ENCODE results near the gene UBAC1.

The UBAC1 gene

GRCh38 chr9:135923508-135923907 is 37.7 kb downstream of the UBAC1 start:
- no peak for ATAC-seq
- TF ChIP-seq ZNF8 (CRISPR knock-in tag; IDR thresholded peaks at IDR 0.05): no peak
- no peak for TF ChIP-seq PPARA (CRISPR knock-in tag; IDR thresholded peaks at IDR 0.05; ENCODE audit: borderline replicate concordance)

GRCh38 chr9:135921749-135922310 is 39.3 kb downstream of the UBAC1 start:
- no peak for TF ChIP-seq ZNF70 (CRISPR knock-in tag; IDR thresholded peaks at IDR 0.05)
- no peak for TF ChIP-seq TCF4 (CRISPR knock-in tag; IDR thresholded peaks at IDR 0.05; ENCODE audit: borderline replicate concordance)
- TF ChIP-seq PATZ1 (CRISPR knock-in tag; IDR thresholded peaks at IDR 0.05; ENCODE audit: borderline replicate concordance): no peak
- no peak for TF ChIP-seq ZC3H10 (CRISPR knock-in tag; IDR thresholded peaks at IDR 0.05)
- no peak for TF ChIP-seq ARNTL (CRISPR knock-in tag; IDR thresholded peaks at IDR 0.05; ENCODE audit: borderline replicate concordance, low read depth)
- no peak for TF ChIP-seq PPARA (CRISPR knock-in tag; IDR thresholded peaks at IDR 0.05; ENCODE audit: borderline replicate concordance)
- TF ChIP-seq RARB (CRISPR knock-in tag; IDR thresholded peaks at IDR 0.05): no peak
- TF ChIP-seq OSR1 (CRISPR knock-in tag; IDR thresholded peaks at IDR 0.05): no peak
- no peak for TF ChIP-seq ZNF8 (CRISPR knock-in tag; IDR thresholded peaks at IDR 0.05)
- no peak for TF ChIP-seq TOX (CRISPR knock-in tag; IDR thresholded peaks at IDR 0.05; ENCODE audit: borderline replicate concordance)
- TF ChIP-seq ISL1 (CRISPR knock-in tag; IDR thresholded peaks at IDR 0.05): no peak
- ATAC-seq: peak; percentile 7; the same call in 1 of the 3 replicates

- peak; percentile 32 for ATAC-seq
- TF ChIP-seq CSDC2 (CRISPR knock-in tag; IDR thresholded peaks at IDR 0.05) (no peak), RARB (CRISPR knock-in tag; IDR thresholded peaks at IDR 0.05) (no peak), PPARA (CRISPR knock-in tag; IDR thresholded peaks at IDR 0.05; ENCODE audit: borderline replicate concordance) (no peak), ZNF565 (CRISPR knock-in tag; conservative IDR thresholded peaks at IDR 0.05; ENCODE audit: low read depth) (no peak), ZC3H10 (CRISPR knock-in tag; IDR thresholded peaks at IDR 0.05) (no peak), GLIS3 (CRISPR knock-in tag; IDR thresholded peaks at IDR 0.05) (no peak), BACH2 (CRISPR knock-in tag; IDR thresholded peaks at IDR 0.05; ENCODE audit: borderline replicate concordance) (no peak), ZNF8 (CRISPR knock-in tag; IDR thresholded peaks at IDR 0.05) (no peak), ZFP3 (CRISPR knock-in tag; IDR thresholded peaks at IDR 0.05) (no peak), ARNTL (CRISPR knock-in tag; IDR thresholded peaks at IDR 0.05; ENCODE audit: borderline replicate concordance, low read depth) (no peak), TCF4 (CRISPR knock-in tag; IDR thresholded peaks at IDR 0.05; ENCODE audit: borderline replicate concordance) (no peak), PATZ1 (CRISPR knock-in tag; IDR thresholded peaks at IDR 0.05; ENCODE audit: borderline replicate concordance) (no peak), ZNF70 (CRISPR knock-in tag; IDR thresholded peaks at IDR 0.05) (no peak), ZFP30 (CRISPR knock-in tag; IDR thresholded peaks at IDR 0.05) (no peak), CSRNP3 (CRISPR knock-in tag; IDR thresholded peaks at IDR 0.05) (no peak)
Observed at GRCh38 chr9:135920973-135921585, 40.1 kb downstream of the UBAC1 start.

- no peak for TF ChIP-seq OSR1 (CRISPR knock-in tag; IDR thresholded peaks at IDR 0.05)
- TF ChIP-seq CSDC2 (CRISPR knock-in tag; IDR thresholded peaks at IDR 0.05): no peak
- no peak for TF ChIP-seq ISL1 (CRISPR knock-in tag; IDR thresholded peaks at IDR 0.05)
- TF ChIP-seq RARB (CRISPR knock-in tag; IDR thresholded peaks at IDR 0.05): no peak
- TF ChIP-seq ZFP30 (CRISPR knock-in tag; IDR thresholded peaks at IDR 0.05): no peak
- no peak for TF ChIP-seq ZNF70 (CRISPR knock-in tag; IDR thresholded peaks at IDR 0.05)
- TF ChIP-seq PPARA (CRISPR knock-in tag; IDR thresholded peaks at IDR 0.05; ENCODE audit: borderline replicate concordance): no peak
- peak; percentile 28 for ATAC-seq
Observed at GRCh38 chr9:135920256-135920930, 40.8 kb downstream of the UBAC1 start.

All from SK-N-SH treated with all-trans-retinoic acid at 6 μM for 48 hours (cell line).